NB4 (cell line): ENCODE measurements around the gene EPS15.

Experiments used
- CTCF ChIP-seq: IDR thresholded peaks from one replicate; pipeline ENCODE4 v1.5.1; 2012; ENCODE audit warnings: low read depth, low read length
- POLR2A ChIP-seq: IDR thresholded peaks from 2 replicates; pipeline ENCODE4 v1.6.1; 2011; ENCODE audit warnings: mild to moderate bottlenecking; ENCODE audit not compliant: insufficient read length; ENCODE audit errors: extremely low read depth

- TF ChIP-seq CTCF (no peak), POLR2A (no peak)
Observed at GRCh38 chr1:51327386-51327785, 191.7 kb downstream of the EPS15 start.
